G401 (cell line): ENCODE data around the gene PACRG. TPM values are rescaled to one million over a fixed set of nuclear protein-coding genes. Genes with fewer than 3 reads are reported as not detected.
"Not testable (repeated sequence)": the region's sequence is repeated elsewhere in the genome, so short reads cannot be mapped to it uniquely, and the experiment has no call there.

ENCODE experiments used
- DNase-seq: peaks from one replicate; pipeline ENCODE4 v3.0.0-alpha.2; 2015; ENCODE audit warnings: low spot score
- in situ Hi-C: cut with HindIII; loops from 2 replicates; pipeline ENCODE4 v1.10.0; 2016; ENCODE audit warnings: low sequenced_read_pairs, mixed read lengths
- total RNA-seq: library from RNA; depleted of rRNA; stranded (reverse); fragments of >200 nt; shearing (Covaris generic); gene quantifications from 2 replicates; pipeline ENCODE4 v1.2.3, GENCODE V29; 2014

The PACRG gene
- total RNA-seq, 1 experiment from 2014 or later: not detected

DNA sequence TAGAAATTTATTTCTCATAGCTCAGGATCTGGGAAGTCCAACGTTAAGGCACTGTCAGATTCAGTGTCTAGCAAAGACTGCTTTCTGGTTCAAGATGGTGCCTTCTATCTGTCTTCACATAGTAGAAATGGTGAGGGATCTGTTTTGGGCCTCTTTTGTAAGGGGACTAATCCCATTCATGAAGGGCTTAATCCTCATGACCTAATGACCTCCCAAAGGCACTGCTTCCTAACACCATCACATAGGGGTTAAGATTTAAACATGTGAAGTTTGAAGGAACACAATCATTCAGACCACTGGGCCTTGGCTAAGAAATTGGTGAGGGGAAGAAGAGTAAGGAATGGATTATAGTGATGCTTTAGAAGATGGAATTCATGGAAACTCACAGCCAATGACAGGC is 237.6 kb downstream of the PACRG start:
- in situ Hi-C loops: no loop called here
- no peak for DNase-seq

DNA sequence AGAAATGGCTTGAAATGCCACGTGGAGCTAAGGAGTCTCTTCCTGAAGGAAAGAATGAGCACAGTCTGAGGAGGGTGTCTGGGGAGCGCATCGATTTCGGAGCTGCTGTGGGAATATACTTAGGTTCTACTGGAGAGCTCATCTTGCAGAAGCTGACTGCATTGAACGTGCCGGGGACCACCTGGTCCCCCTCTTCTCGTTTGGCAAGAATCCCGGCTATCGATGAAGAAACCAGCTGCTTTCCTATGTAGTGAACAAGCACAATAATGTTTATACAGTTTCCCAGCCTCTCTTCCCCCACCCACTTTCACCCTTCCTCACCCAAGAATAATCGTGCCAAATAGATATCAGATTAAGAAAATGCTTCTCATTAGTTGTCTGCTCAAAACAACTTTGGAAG is 242.5 kb downstream of the PACRG start:
- in situ Hi-C loops: no loop called here
- DNase-seq: no peak

DNA sequence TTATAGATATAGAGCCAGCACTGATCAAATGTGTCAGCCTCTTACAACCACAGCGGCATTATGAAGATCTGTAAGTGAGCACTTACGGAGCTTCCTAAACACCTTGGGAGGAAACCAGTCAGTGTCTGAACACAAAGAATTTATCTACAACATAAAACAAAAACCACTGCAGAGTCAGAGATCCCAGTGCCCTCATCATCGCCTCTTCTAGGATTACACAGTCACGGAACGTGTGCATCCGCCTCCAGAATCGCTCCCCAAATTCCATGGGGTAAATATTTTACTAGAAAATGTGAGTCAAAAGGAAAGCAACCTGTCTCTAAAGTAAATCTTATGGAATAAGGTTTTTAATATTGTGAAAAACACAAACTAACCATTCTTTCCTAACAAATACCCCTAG is 243.6 kb downstream of the PACRG start:
- in situ Hi-C loops: no loop called here
- DNase-seq: no peak

DNA sequence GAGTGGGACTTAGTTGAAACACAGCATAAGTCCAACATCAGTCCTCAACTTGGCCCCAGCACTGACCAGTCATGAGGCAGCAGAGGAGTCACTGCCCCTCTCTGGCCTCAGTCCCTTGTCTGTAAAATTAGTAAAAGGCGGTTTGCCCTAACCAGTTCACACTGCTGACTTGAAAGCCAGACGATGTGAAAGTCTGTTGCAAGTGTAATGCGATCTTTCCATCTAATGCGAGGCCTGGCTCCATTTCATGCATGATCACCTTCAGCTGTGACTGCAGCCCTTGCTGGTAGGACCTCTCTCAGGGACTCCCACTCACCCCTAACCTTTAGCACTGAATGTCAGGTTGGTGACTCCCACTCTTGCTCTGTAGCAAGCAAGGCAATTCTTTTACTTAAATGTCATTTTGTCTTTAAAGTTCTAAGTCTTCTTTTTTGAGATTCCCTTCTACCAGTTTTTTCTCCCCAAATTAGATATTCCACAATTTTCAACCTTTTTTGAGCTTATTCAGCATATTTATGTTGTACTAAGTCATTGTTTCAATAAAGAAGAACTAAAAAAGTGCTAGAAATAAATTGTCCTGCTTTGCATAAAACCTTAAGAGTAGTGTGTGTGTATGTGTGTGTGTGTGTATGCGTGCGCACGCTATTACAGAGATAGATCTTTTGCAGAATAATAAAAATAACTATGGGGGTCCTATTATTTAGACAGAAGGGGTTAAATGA is 245.5 kb downstream of the PACRG start:
- no peak for DNase-seq
- in situ Hi-C loops: no loop called here

DNA sequence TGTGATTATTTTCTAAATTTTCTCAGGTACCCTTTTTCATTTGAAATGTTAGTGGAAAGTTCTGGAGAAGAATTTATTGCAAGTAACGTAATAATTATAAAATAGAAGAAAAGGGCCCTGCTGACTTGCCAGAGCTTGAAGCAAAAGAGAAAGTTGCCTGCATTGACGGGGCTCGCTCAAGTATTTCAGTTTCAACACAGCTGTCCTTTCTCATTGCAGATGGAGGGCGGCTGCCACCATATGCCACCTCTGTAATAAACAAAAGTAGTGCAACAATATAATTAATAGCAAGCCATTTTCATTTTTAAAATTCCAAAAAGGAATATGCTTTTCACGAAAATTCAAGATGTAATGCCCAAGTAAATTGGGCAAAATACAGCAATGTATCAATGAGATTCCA is 246.2 kb downstream of the PACRG start:
- no peak for DNase-seq
- in situ Hi-C loops: no loop called here

DNA sequence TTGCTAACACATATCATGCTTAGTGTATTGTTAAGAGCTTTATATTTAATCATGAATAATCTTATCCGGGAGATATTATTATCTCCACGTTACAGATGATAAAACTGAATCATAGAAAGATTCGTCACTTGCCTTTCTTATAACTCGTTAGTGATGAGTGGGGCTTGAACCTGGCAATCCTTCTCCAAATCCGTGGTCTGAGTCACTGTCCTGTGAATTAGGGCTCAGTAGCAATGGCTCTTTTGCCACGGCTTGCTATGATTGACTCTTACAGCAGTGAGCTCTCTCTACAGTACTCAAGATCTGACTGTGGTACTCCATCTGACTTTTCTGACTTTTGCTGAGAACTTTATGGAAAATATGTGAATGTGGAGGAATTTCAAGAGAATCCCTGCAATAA is 246.9 kb downstream of the PACRG start:
- DNase-seq: no peak
- in situ Hi-C loops: no loop called here

DNA sequence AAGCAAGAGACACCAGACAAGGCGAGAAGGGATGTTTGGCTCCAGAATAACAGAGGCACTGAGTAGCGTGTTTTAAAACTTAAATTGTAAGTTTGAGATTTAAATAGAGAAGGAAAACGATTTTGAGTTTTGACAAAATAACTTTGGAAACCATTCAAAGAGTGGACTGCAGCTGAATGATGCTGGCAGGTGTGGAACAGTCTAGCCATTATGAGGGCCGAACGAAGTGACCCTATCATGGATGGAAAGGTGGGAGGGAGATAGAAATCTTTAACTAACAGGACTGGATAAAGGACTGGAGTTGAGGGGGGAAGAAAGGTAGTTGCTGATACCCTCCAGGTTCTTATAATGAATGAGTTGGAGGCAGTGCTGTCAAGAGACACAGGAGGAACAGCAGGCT is 248.4 kb downstream of the PACRG start:
- DNase-seq: no peak
- in situ Hi-C loops: no loop called here

DNA sequence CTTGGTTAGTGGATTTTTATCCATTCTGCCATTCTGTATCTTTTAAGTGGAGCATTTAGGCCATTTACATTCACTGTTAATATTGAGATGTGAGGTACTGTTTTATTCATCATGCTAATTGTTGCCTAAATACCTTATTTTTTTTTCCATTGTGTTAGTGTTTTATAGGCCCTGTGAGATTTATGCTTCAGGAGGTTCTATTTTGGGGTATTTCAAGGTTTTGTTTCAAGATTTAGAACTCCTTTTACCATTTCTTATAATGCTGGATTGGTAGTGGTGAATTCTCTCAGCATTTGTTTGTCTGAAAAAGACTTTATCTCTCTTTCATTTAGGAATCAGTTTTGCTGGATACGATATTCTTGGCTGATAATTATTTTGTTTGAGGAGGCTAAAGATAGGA is 255.5 kb downstream of the PACRG start:
- in situ Hi-C loops, DNase-seq: not testable (repeated sequence)

DNA sequence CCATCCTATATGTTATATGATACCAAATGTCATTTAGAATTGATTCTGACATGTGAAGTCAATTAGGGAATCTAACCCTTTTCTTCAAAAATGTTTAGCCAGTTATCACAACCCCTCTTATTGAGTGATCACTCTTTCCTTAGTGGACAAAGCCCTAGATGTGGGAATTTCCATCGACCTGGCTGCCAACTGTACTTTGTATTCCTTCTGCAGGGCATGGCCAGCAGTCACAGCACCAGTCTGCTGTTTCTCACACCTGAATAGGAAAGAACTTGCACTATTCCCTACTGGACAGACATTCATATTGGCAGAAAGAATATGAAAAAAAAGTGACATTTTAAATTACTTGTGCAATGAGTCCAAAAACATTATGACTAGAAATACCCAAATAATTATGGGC is 271.0 kb downstream of the PACRG start:
- no peak for DNase-seq
- in situ Hi-C loops: no loop called here

DNA sequence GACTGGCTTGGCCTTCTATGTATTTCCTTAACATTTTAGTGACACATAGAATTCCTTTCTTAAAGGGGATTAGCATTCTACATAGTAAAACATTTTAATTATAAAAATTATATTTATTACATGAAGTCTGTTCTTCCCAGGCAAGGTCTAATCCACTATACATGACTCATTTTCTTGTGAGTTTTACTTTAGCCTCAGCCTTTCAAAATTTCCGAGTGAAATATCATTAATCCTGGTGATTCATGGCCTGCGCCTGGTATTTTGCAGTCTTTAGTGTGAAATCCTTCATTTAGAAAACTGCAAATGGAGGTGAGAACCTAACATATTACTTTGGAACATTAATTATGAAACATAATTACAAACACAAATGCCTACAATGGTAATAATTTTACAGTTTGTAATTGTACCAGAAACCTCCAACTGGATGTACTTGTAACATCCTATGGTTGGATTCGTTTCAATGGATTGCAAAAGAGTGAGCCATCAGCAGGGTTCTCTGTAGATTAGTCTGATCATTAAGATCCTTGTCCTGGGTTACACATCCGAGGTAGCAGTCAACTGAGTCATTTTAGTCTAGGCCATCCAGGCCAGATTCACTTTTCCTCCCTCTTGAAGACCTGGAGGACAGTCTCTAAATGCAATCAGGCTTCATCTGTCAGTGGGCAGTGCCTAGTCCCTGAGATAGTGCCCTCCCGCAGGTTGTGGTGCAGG is 272.0 kb downstream of the PACRG start:
- in situ Hi-C loops: no loop called here
- DNase-seq: no peak

DNA sequence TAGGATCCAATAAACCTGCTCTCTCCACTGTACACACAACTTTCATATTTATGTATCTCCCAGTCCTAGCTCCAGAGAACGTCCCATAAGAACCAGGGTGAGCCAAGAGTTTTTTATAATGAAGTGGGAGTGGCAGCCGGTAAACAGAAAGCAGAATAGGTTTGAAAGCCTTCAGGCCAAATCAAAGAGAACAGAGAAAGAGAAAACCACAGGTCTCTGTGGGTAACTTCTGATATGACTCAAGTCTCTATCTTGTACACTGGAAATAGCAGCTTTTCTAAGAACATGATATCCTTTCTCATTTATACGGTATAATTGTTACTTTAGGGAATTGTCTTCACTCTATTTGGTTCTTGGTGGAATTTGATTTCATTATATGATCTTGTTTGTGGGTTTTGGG is 273.6 kb downstream of the PACRG start:
- DNase-seq: no peak
- in situ Hi-C loops: no loop called here

DNA sequence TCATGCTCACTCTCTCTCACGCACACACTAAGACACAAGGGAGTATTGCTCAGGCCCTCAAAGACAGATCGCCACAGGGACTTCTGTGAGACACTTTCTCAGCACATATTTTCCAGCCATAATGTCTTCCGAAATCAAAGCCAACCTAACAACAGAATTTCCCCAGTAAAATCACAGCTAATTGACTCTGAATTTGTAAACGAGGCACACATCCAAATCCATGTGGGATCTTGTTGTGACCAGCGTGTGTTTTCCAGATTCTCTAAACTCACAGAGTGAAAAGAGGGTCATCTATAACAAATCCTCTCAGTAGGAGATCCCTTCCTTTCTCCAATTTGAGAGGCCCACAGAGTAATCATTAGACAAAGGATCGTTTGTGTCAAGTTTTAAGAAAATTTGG is 280.4 kb downstream of the PACRG start:
- in situ Hi-C loops: no loop called here
- DNase-seq: no peak

DNA sequence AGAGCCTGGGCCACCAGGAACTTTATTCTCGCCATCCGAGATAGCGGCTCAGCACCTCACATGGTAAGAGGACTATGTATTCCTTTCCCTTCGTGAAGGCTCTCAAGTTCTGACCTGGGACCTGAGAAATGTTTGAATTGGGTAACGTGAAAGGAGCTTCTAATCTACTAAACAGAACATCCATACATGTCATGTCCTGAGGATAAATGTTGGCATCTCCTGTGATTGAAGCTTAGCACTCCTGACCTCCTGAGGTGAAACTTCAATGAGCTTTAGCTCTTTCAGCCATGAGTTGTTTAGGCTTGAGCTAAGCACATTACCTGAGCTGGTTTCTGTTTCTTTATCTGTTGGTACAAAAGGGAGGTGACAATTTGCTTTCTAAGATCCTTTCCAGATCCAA is 280.9 kb downstream of the PACRG start:
- in situ Hi-C loops: no loop called here

DNA sequence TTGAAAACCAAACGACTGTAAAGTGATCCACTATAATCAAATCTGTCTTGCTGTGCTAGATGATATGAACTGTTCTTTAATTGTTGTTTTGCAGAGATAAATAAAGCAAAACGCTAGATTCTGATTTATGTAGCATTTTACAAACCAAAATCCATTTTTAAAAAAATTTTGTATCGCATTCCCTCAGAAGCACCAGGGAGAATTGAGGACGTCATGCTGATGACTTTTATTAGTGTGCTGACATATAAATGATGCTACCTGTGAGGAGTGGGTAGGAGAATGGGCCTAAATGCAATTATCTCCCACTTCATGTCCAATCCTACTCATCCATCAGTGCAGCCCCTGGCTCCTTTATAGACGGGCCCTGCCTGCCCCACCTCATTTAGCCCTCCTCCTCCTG is 282.4 kb downstream of the PACRG start:
- no peak for DNase-seq
- in situ Hi-C loops: no loop called here

More for the DNA sequence above, 280.9 kb downstream of the PACRG start:
- DNase-seq: no peak

DNA sequence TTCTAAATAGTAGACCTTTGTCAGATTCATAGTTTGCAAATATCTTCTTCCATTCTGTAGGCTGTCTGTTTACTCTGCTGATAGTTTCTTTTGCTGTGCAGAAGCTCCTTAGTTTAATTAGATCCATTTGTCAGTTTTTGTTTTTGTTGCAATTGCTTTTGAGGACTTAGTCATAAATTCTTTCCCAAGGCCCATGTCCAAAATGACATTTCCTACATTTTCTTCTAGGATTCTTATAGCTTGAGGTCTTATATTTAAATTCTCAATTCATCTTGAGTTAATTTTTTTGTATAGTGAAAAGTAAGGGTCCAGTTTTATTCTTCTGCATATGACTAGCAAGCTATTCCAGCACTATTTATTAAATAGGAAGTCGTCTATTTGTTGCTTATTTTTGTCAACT is 287.0 kb downstream of the PACRG start:
- DNase-seq: no peak
- in situ Hi-C loops: no loop called here

DNA sequence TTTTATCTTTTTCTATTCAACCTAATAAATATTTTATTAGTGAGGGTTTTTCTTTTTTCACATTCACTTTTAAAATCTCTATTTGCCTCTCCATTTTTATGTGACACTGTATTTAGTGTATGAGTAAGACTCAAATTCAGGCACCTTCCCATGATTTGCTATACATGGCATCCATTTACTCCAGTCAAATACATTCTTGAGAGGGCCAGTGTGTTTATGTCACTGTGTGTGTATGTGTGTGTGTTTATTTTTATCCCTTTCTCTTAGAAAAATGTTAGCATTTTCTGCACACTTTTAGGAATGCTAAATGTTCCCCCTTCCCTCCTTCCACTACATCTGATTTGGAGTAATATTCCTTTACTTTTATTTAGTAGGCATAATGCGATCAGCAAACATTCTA is 290.0 kb downstream of the PACRG start:
- in situ Hi-C loops: no loop called here
- DNase-seq: no peak

DNA sequence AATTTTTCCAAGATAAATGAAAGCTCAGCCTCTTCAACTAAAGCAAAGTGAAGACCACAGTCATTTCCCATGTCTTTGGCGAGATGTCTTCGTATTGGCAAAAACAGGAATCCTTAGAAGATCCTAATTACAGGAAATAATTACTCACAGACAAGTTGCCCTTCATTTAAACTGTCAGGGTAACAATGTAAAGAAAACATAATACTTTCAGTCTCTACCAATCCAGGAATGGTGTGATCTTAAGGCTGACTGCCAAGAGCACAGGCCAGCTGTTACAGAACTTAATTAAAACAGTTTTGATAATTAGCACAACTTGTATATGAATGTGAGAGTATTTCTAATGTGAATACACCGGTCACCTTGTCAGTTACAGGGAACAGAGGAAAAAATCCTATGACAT is 292.2 kb downstream of the PACRG start:
- in situ Hi-C loops: no loop called here
- no peak for DNase-seq

DNA sequence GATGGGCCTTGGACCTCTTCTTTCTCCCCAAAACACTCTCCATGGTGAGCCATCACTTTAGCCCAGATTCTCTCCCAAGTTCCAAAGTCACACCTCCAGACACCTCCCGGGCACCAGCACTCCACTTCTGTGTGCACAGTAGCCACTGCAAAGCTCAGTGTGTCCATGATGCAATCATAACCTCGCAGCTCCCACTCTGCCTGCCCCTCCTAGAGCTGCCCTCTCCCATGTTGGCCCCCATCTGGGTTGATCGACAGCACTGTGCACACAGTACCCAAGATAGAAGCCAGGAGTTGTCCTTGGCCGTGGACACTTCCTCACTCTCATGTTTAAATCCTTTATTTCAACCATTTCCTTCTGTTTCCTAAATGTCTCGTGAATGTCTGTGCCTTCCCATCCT is 293.3 kb downstream of the PACRG start:
- in situ Hi-C loops: no loop called here
- no peak for DNase-seq

DNA sequence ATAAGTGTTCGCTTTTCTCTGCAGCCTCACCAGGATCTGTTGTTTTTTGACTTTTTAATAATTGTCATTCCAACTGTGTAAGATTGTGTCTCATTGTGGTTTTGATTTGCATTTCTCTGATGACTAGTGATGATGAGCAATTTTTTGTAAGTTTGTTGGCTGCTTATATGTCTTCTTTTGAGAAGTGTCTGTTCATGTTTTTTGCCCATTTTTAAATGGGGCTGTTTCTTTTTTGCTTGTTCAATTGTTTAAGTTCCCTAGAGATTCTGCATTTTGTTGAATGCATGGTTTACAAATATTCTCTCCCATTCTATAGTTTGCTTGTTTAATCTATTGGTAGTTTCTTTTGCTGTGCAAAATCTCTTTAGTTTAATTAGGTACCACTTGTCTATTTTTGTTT is 295.9 kb downstream of the PACRG start:
- in situ Hi-C loops: no loop called here

DNA sequence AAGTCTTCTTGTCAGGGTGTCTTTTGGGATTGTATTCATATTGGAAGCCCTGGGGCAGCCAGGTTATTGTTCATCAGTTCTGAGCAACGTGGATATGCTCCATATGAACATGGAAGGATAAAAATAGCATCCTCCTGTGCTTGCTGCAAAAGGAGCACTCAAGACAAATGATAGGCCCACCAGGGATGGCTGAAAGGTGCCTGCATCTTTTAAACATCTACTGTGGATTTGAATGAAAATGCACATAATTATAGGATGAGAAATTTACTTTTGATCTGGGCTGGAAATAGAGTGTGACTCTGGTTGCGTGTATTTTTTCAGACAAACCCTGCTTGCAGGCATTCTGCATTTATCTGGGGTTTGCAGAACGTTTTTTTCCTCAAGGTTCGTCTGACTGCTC is 299.1 kb downstream of the PACRG start:
- no peak for DNase-seq
- in situ Hi-C loops: no loop called here

More for the DNA sequence above, 295.9 kb downstream of the PACRG start:
- no peak for DNase-seq

DNA sequence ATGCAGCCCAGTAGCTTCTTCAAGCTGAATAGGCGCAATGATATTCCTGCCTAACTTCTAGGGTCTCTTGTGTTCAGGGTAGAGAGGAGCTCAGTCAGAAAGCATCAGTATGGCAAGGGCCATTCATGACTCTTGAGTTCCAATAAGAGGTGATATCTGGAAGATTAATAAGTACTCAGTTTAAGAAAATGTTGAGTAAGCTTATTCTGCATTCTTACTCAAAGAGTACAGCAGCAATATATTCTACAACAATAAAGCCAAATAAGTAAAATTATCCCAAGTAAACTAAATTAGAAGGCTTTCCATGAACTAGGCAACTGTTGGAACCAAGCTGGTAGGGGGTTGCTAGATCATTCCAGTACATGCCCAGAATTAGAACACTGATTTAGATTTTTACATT is 303.2 kb downstream of the PACRG start:
- DNase-seq: no peak
- in situ Hi-C loops: no loop called here
